H1 (cell line): Measurements from ENCODE around the gene PKMYT1. TPM values are rescaled to one million over a fixed set of nuclear protein-coding genes. Genes with fewer than 3 reads are reported as not detected.

Experiments
- CTCF ChIA-PET: fragments of 300-600 bp; sonication (Branson Sonifier 250); formaldehyde crosslinking; loops from one replicate; lab custom pipeline; 2021; ENCODE audit not compliant: partially characterized antibody; lab: Charles Lee
- POLR2A ChIA-PET: fragments of 300-600 bp; sonication (Branson Sonifier 250); formaldehyde crosslinking; loops from one replicate; lab custom pipeline; 2021; ENCODE audit warnings: inconsistent platforms; ENCODE audit not compliant: partially characterized antibody; lab: Charles Lee
- DNase-seq, 2 experiments: peaks; one replicate each; pipeline versions ENCODE4 v3.0.0 to v3.0.0-alpha.2; 2010 to 2022; ENCODE audit warnings: low spot score in 2 of 2, low read depth in 1 of 2, mixed read lengths in 1 of 2
- FAIRE-seq: peaks from 2 replicates; lab custom pipeline; 2011; peaks lifted over from hg19 to GRCh38; lab: Jason Lieb, UNC
- H2AFZ ChIP-seq: 2 replicates; pipeline ENCODE4 v1.8.1; 2012; ENCODE audit warnings: low read length, inconsistent platforms
- H2AK5ac ChIP-seq: 2 replicates; pipeline ENCODE4 v1.6.1; 2013; ENCODE audit warnings: low read depth, low read length
- H2BK120ac ChIP-seq: replicated peaks from 2 replicates; pipeline ENCODE3; 2013; ENCODE audit warnings: low read depth, low read length, inconsistent platforms
- H2BK12ac ChIP-seq: 2 replicates; pipeline ENCODE4 v1.6.1; 2013; ENCODE audit warnings: low read depth, low read length
- H2BK15ac ChIP-seq: 2 replicates; pipeline ENCODE4 v1.6.1; 2013; ENCODE audit warnings: low read length
- H2BK20ac ChIP-seq: 2 replicates; pipeline ENCODE4 v1.6.1; 2013; ENCODE audit warnings: low read length
- H2BK5ac ChIP-seq: 2 replicates; pipeline ENCODE4 v1.6.1; 2013; ENCODE audit warnings: low read depth, low read length
- H3K14ac ChIP-seq: 2 replicates; pipeline ENCODE4 v1.6.1; 2013; ENCODE audit warnings: inconsistent platforms; ENCODE audit not compliant: insufficient read length
- H3K18ac ChIP-seq: 2 replicates; pipeline ENCODE4 v1.6.1; 2013; ENCODE audit warnings: low read length; ENCODE audit errors: extremely low read depth
- H3K23ac ChIP-seq: 2 replicates; pipeline ENCODE4 v1.6.1; 2013; ENCODE audit warnings: inconsistent platforms; ENCODE audit not compliant: insufficient read length
- H3K23me2 ChIP-seq: 2 replicates; pipeline ENCODE4 v1.6.1; 2013; ENCODE audit warnings: low read depth, low read length
- H3K27ac ChIP-seq: 2 replicates; pipeline ENCODE4 v1.6.1; 2011; ENCODE audit warnings: low read depth, low read length, inconsistent platforms
- H3K27me3 ChIP-seq, 4 experiments: replicated peaks in 1 of 4; 1 replicate in 1 of 4; 2 replicates in 3 of 4; pipeline versions ENCODE4 v1.6.1 to v1.8.1; 2011 to 2013; ENCODE audit warnings: low read length in 3 of 4, mild to moderate bottlenecking in 3 of 4, inconsistent platforms in 2 of 4, mixed read lengths in 2 of 4, moderate library complexity in 1 of 4; ENCODE audit not compliant: control insufficient read depth in 3 of 4, insufficient read depth in 3 of 4; ENCODE audit errors: extremely low read depth in 1 of 4
- H3K36me3 ChIP-seq, 4 experiments: 2 replicates each; pipeline versions ENCODE4 v1.6.1 to v1.8.1; 2011 to 2013; ENCODE audit warnings: mild to moderate bottlenecking in 4 of 4, low read length in 3 of 4, moderate library complexity in 2 of 4, control low read depth in 1 of 4, inconsistent platforms in 1 of 4; ENCODE audit not compliant: insufficient read depth in 4 of 4, control insufficient read depth in 2 of 4
- H3K4ac ChIP-seq: replicated peaks from 2 replicates; pipeline ENCODE3; 2013; ENCODE audit warnings: low read length, low read depth, mixed read lengths, inconsistent platforms; ENCODE audit not compliant: insufficient read length
- H3K4me1 ChIP-seq, 4 experiments: replicated peaks in 1 of 4; 1 replicate in 1 of 4; 2 replicates in 3 of 4; pipeline versions ENCODE4 v1.6.1 to v1.8.1; 2011 to 2013; ENCODE audit warnings: low read length in 3 of 4, inconsistent platforms in 2 of 4, mixed read lengths in 1 of 4; ENCODE audit not compliant: insufficient read depth in 4 of 4, control insufficient read depth in 3 of 4
- H3K4me2 ChIP-seq, 2 experiments: 2 replicates each; pipeline versions ENCODE4 v1.6.1 to v1.8.1; 2011 to 2013; ENCODE audit warnings: low read depth in 2 of 2, low read length in 2 of 2, control low read depth in 1 of 2, inconsistent platforms in 1 of 2, mild to moderate bottlenecking in 1 of 2; ENCODE audit not compliant: insufficient read depth in 1 of 2
- H3K4me3 ChIP-seq, 4 experiments: fragments of 200-600, 300-600 bp in 1 of 4; sonication (generic), shearing (Covaris generic), sonication (Bioruptor Twin) in 1 of 4; 2 replicates each; pipeline versions ENCODE4 v1.5.1 to v1.8.1; 2011 to 2016; ENCODE audit warnings: low read length in 4 of 4, low read depth in 3 of 4, control low read depth in 2 of 4, inconsistent platforms in 2 of 4, mild to moderate bottlenecking in 2 of 4, mixed read lengths in 1 of 4, moderate library complexity in 1 of 4; ENCODE audit not compliant: insufficient read depth in 2 of 4; ENCODE audit errors: extremely low read depth in 1 of 4
- H3K56ac ChIP-seq: replicated peaks from 2 replicates; pipeline ENCODE3; 2013; ENCODE audit warnings: low read depth, mild to moderate bottlenecking, mixed read lengths, low read length, inconsistent platforms; ENCODE audit not compliant: insufficient read length
- H3K79me1 ChIP-seq: 2 replicates; pipeline ENCODE4 v1.6.1; 2013; ENCODE audit warnings: low read depth, low read length, control low read depth
- H3K79me2 ChIP-seq, 2 experiments: 2 replicates each; pipeline versions ENCODE4 v1.6.1 to v1.8.1; 2012 to 2013; ENCODE audit warnings: low read length in 2 of 2, mild to moderate bottlenecking in 2 of 2, inconsistent platforms in 1 of 2; ENCODE audit not compliant: insufficient read depth in 2 of 2, control insufficient read depth in 1 of 2
- H3K9ac ChIP-seq, 4 experiments: replicated peaks in 1 of 4; 1 replicate in 1 of 4; 2 replicates in 3 of 4; pipeline versions ENCODE4 v1.6.1 to v1.8.1; 2011 to 2013; ENCODE audit warnings: low read depth in 3 of 4, low read length in 3 of 4, control low read depth in 2 of 4, mild to moderate bottlenecking in 2 of 4, moderate library complexity in 2 of 4, inconsistent platforms in 1 of 4; ENCODE audit errors: extremely low read depth in 1 of 4
- H3K9me3 ChIP-seq, 2 experiments: 2 replicates each; pipeline versions ENCODE4 v1.6.1 to v1.8.1; 2012 to 2013; ENCODE audit warnings: mild to moderate bottlenecking in 2 of 2, moderate library complexity in 2 of 2, control low read depth in 1 of 2, inconsistent platforms in 1 of 2, low read depth in 1 of 2, low read length in 1 of 2, mixed read lengths in 1 of 2; ENCODE audit not compliant: insufficient read depth in 2 of 2
- H4K20me1 ChIP-seq, 2 experiments: replicated peaks in 1 of 2; 2 replicates each; pipeline versions ENCODE3 to v1.8.1; 2011 to 2013; ENCODE audit warnings: inconsistent platforms in 2 of 2, low read length in 2 of 2, mild to moderate bottlenecking in 1 of 2; ENCODE audit not compliant: insufficient read depth in 2 of 2, control insufficient read depth in 1 of 2
- H4K5ac ChIP-seq: 2 replicates; pipeline ENCODE4 v1.6.1; 2013; ENCODE audit warnings: low read length, low read depth, mixed read lengths, inconsistent platforms; ENCODE audit not compliant: insufficient read length
- H4K8ac ChIP-seq: 2 replicates; pipeline ENCODE4 v1.8.0; 2013; ENCODE audit warnings: mild to moderate bottlenecking, moderate library complexity, low read length, inconsistent platforms; ENCODE audit not compliant: insufficient read depth; ENCODE audit errors: extremely low read depth
- H4K91ac ChIP-seq: replicated peaks from 2 replicates; pipeline ENCODE3; 2013; ENCODE audit warnings: low read length, mixed read lengths, inconsistent platforms; ENCODE audit not compliant: insufficient read length
- EP300 ChIP-seq, 2 experiments: IDR thresholded peaks; 1 replicate in 1 of 2; 2 replicates in 1 of 2; pipeline ENCODE4 v1.6.1; 2011 to 2012; ENCODE audit warnings: low read depth in 2 of 2, low read length in 2 of 2, mild to moderate bottlenecking in 2 of 2, borderline replicate concordance in 1 of 2, inconsistent platforms in 1 of 2, moderate library complexity in 1 of 2
- POLR2AphosphoS5 ChIP-seq: IDR thresholded peaks from 2 replicates; pipeline ENCODE4 v1.6.1; 2011; ENCODE audit warnings: low read depth, low read length
- SIN3A ChIP-seq, 2 experiments: IDR thresholded peaks in 1 of 2; conservative IDR thresholded peaks in 1 of 2; 2 replicates each; pipeline ENCODE4 v1.6.1; 2011 to 2012; ENCODE audit warnings: low read length in 2 of 2, improper control_type of control experiment in 1 of 2, low read depth in 1 of 2, mild to moderate bottlenecking in 1 of 2
- WGBS, 2 experiments: shearing (Covaris generic) in 1 of 2; methylation state at CpG; one replicate each; pipeline versions ENCODE4 v1.1.6 to v1.1.7; 2013 to 2015; ENCODE audit warnings: low lambda C conversion rate in 2 of 2, mixed read lengths in 2 of 2, inconsistent platforms in 1 of 2, low coverage in 1 of 2, missing lambda C conversion rate in 1 of 2; ENCODE audit not compliant: insufficient replicate concordance in 2 of 2, insufficient coverage in 1 of 2, insufficient read length in 1 of 2; ENCODE audit errors: extremely low coverage in 1 of 2, missing lambda C conversion rate in 1 of 2; 5-methylcytosine and 5-hydroxymethylcytosine counted together
- polyA plus RNA-seq, 7 experiments: library from polyadenylated mRNA; depleted of rRNA in 3 of 7; stranded (reverse) in 5 of 7; unstranded in 2 of 7; fragments of >200 nt in 5 of 7; fragments of 200-250 nt in 2 of 7; gene quantifications; 1 replicate in 5 of 7; 2 replicates in 1 of 7; 4 replicates in 1 of 7; pipeline versions ENCODE4 v1.2.1 to v1.2.3, GENCODE V29; 2011 to 2013; ENCODE audit warnings: missing spikeins in 2 of 7, mixed read lengths in 2 of 7
- total RNA-seq: library from RNA; stranded (reverse); fragmentation: NEBNext Ultra II Directional; extraction: Animal tissue kit (Norgen Biotek cat#: 25700); gene quantifications from 2 replicates; pipeline ENCODE4 v1.2.1, GENCODE V29; 2021

Gene PKMYT1
- total and polyA plus RNA-seq, 2 of the 8 experiments (the other 6 are each of a cell fraction or from before 2014, with no cell fraction given), result 74.7 to 85.2 TPM

- ChIA-PET CTCF (interaction anchor here (0.7 to 23.8 kb wide), 13 partner anchors 12 to 108 kb away, joined by 3 to 639 read pairs (median 6); partner anchors contain the start of genes CLDN9, KREMEN2 and PAQR4), POLR2A (interaction anchor here (0.7 to 35.7 kb wide), 16 partner anchors 3 to 1242 kb away, joined by 3 to 1808 read pairs (median 12); partner anchors contain the start of genes BICDL2, CLDN6, CLDN9 and HCFC1R1)
- H3K23me2 ChIP-seq, result peaks cover 28% of the 10 kb centered on the region
- TF ChIP-seq POLR2AphosphoS5 (peak; percentile 53; the same call in 1 of the 2 replicates), SIN3A (conservative IDR thresholded peaks at IDR 0.05 in 1 of 2, IDR thresholded peaks at IDR 0.05 in 1 of 2; ENCODE audit: low read depth in 1 of 2, low read length in 2 of 2) (0 out of 4 replicates have a peak, but pooled peaks of 1 of the 2 experiments have one; percentile 3), EP300 (IDR thresholded peaks at IDR 0.05; ENCODE audit: borderline replicate concordance in 1 of 2, low read depth in 2 of 2, low read length in 2 of 2) (no peak)
- no peak overlapping the region for H3K56ac ChIP-seq
- no peak for DNase-seq
- no peak overlapping the region for H3K27ac ChIP-seq
- no peak overlapping the region for H3K4ac ChIP-seq
- H4K5ac ChIP-seq, result no peak overlapping the region
- H3K4me2 ChIP-seq, result peak overlapping the region; percentile 68 to 83
- H2BK12ac ChIP-seq, result peak overlapping the region; percentile 30
- peaks cover 5 to 32% (median 25%) of the 10 kb centered on the region in 4 experiments for H3K4me1 ChIP-seq
- H3K9ac ChIP-seq, result no peak overlapping the region
- H3K23ac ChIP-seq, result no peak overlapping the region
- no peaks in the 10 kb centered on the region for H3K27me3 ChIP-seq
- no peak overlapping the region for H3K14ac ChIP-seq
- peaks cover 8% of the 10 kb centered on the region; the same call in 1 of the 2 replicates for H3K79me1 ChIP-seq
- peaks cover 17 to 25% of the 10 kb centered on the region in 2 experiments for H4K20me1 ChIP-seq
- no peak overlapping the region for H4K91ac ChIP-seq
- no peak for FAIRE-seq
- peak overlapping the region in 3 of 4 experiments; percentile 40 to 97 (median 74); a peak in 7 of 8 replicates for H3K4me3 ChIP-seq
- peak overlapping the region; percentile 73 for H4K8ac ChIP-seq
- peaks cover 6 to 19% (median 12%) of the 10 kb centered on the region in 4 experiments; a peak in 7 of 8 replicates for H3K36me3 ChIP-seq
- peak overlapping the region; percentile 88; the same call in 1 of the 2 replicates for H2AK5ac ChIP-seq
- no peaks in the 10 kb centered on the region for H3K9me3 ChIP-seq
- H2BK20ac ChIP-seq, result no peak overlapping the region
- H3K79me2 ChIP-seq, result peaks cover 11 to 31% of the 10 kb centered on the region in 2 experiments
- H2BK5ac ChIP-seq, result peak overlapping the region; percentile 41; the same call in 1 of the 2 replicates
- no peak overlapping the region for H2BK120ac ChIP-seq
- 51% methylated on average over 38 of the region's 40 CpGs; no CpG with 5 or more reads in 1 of the 2 experiments for WGBS, 2 experiments
- H2AFZ ChIP-seq, result no peak overlapping the region
- no peak overlapping the region for H3K18ac ChIP-seq
- no peak overlapping the region for H2BK15ac ChIP-seq
These were observed 39.5 kb upstream of the PKMYT1 start for GRCh38 chr16:3019594-3020246.
